Right renal pelvis (tissue), 4 donors: ENCODE measurements around the gene CACNA1B. TPM values are rescaled to one million over a fixed set of nuclear protein-coding genes. Genes with fewer than 3 reads are reported as not detected.

Source experiments
- DNase-seq, 4 donors: peaks; one replicate each; pipeline ENCODE4 v3.0.0-alpha.2; 2013; ENCODE audit warnings: low read depth in 4 of 4, low spot score in 3 of 4, missing footprints in 1 of 4
- polyA plus RNA-seq, 4 donors: library from polyadenylated mRNA; unstranded; fragments of 120-200 nt; gene quantifications; one replicate each; pipeline ENCODE4 v1.2.1, GENCODE V29; 2013; ENCODE audit not compliant: insufficient read length in 4 of 4

Gene CACNA1B
- polyA plus RNA-seq, 4 donors, result 0.12 to 0.39 (median 0.24) TPM

GRCh38 chr9:138049085-138049778 lies 171.7 kb downstream of the CACNA1B start:
- DNase-seq, result no peak

DNA sequence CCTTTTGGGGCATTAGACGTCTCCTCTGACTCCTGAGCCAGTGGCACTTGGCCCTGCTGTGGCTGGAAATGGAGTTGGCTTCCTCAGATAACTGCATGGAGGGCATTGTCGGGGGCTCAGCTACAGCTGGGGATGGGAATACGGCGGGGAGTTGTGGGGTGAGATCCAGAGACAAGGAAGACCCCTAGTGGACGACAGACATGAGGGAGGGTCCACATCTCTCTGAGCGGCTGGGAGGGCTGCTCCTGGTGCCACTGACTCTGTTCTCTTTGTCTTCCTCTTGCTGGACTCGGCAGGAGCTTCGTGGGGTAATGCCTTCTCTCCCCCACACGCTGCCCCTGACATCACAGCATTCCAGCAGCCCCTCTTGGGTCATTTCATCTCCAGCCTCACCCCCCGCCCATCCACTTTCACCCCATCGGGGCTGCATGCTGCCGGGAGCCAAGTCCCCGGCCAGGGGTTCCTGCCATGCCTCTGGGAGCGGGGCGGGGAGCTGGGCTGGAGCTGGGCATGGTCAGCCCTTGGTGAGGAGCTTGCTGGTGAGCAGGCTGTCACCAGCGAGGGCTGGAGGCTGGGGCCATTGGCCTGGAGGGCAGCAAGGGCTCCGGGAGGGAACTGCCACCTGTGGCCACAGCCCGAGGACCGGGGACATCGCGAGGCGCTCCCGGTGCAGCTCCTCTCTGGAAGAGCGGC lies 172.3 kb downstream of the CACNA1B start:
- no peak for DNase-seq

GRCh38 chr9:138050472-138051330 lies 173.1 kb downstream of the CACNA1B start:
- DNase-seq, result no peak

GRCh38 chr9:138051586-138052321 lies 174.2 kb downstream of the CACNA1B start:
- no peak for DNase-seq

GRCh38 chr9:138052322-138052615 lies 174.7 kb downstream of the CACNA1B start:
- no peak for DNase-seq

GRCh38 chr9:138052635-138053320 lies 175.2 kb downstream of the CACNA1B start:
- no peak for DNase-seq

- no peak for DNase-seq
These were observed 175.8 kb downstream of the CACNA1B start for GRCh38 chr9:138053321-138053868.

DNA sequence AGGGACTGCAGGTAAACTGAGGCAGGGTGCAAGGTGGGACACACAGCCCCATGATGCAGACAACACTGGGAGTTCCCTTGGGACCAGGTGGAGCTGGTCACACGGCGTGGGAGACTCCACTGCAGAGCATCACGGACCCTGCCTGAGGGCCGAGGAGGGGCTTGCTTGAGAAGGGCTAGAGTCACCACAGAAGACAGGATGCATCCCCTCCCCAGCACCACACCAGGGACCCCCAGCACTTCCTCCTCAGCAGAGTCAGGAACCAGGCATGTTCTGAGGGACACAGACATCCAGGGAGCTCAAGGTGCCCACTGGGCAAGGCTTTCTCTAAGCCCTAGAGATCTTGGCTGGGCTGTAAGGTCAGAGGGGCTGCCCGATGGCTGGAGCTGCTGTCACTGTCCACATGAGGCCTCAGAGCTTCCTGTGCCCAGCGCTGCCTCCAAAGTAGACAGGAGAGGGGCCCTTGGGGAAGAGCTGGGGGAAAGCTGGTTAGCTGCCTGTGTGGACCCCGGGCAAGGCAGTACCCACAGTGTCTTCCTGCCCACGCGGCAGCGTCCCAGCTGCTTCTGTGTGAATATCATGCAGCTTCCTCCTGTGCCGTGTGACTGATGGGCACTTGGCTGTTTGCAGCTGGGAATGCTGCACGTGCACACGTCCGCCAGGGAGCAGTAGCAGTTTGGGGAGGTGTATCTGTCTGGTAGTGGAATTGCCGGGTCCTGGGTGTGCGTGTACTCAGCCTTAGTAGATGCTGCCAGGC lies 176.6 kb downstream of the CACNA1B start:
- DNase-seq, result no peak

GRCh38 chr9:138057726-138058125 lies 180.1 kb downstream of the CACNA1B start:
- DNase-seq, result no peak

DNA sequence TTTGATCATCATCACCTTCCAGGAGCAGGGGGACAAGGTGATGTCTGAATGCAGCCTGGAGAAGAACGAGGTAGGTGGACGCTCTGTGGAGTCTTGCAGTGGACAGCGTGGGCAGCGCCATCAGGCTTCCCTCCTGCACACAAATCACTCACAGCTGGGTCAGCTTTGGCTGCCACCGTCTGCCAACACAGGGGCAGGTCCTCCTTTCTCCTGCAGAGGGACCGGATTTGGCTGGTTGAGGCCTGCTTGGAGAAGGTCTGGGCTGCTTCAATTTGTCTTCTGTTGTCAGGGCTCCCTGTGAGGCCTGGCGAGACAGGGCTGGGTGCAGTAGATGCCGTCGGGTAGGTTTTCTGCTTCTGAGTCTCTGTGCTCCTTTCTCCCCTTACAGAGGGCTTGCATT lies 180.6 kb downstream of the CACNA1B start:
- no peak for DNase-seq

- DNase-seq, result no peak
These were observed 181.6 kb downstream of the CACNA1B start for GRCh38 chr9:138059196-138059595.

- no peak for DNase-seq
These were observed 182.8 kb downstream of the CACNA1B start for GRCh38 chr9:138060365-138060764.

DNA sequence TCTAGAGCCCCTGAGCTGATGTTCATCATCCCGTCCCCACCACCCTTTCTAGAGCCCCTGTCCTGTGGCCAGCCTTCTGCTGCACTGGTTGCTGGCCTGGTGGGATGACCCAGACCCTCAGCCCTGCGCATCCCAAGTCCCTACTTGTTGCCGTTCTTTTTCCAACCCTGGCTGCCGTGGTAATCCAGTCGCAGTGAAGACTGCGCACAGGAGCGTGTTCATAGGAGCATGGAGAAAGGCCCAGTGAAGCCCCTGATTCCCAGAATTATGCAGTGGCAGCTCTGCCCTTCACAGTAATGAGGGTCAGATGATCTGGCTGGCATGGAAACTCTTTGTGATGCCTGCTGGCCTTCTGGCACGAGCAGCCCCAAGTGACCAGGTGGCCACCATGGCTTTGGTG lies 183.3 kb downstream of the CACNA1B start:
- DNase-seq, result no peak

DNA sequence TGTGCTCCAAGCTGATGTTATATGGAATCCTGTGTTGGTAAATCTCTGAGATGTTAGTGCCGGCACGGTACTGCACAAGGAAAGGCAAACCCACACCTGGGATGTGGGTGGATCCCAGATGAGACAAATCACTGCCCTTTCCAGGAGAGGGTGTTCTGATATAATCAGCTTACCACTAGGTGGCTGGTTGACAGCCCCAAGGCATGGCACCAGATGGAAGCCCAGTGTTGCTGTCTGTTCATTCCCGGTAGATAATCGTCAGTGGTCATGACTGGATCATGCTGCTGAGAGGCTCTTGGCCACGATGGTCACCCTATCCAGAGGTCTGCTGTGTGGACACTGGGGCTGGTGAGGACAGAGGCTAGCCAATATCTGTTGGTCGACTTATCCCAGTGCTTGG lies 184.0 kb downstream of the CACNA1B start:
- DNase-seq, result no peak

GRCh38 chr9:138062196-138062595 lies 184.6 kb downstream of the CACNA1B start:
- DNase-seq, result no peak

DNA sequence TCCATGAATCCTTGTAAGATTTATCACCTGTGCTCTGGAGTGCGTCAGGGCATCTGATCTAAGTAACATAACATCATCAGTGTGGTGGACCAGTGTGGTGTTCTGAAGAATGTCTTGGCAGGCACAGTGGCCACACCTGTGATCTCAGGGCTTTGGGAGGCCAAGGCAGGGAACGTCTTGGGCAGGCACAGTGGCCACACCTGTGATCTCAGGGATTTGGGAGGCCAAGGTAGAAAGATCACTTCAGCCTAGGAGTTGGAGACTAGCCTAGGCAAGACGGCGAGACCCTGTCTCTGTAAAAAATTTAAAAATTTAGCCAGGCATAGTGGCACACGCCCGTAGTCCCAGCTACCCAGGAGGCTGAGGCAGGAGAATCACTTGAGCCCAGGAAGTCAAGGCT lies 185.5 kb downstream of the CACNA1B start:
- no peak for DNase-seq

DNA sequence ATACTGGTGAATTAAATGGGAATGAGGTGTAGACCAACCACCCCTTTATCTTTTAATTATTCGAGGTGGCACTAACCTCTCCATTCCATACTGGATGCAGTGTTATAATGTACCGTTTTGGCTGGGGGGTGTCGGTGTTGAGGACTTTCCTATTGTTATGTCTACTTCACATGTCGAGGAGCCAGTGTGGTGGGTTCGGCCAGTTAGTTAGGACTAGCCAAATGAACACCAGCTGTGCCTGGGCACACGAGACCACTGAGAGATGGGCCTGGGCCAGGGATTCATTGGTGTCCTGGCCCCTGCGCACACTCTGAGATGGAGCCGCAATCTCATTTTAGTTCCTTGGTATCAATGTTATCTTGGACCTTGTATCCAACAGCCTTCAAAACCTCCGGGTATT lies 186.2 kb downstream of the CACNA1B start:
- DNase-seq, result no peak

DNA sequence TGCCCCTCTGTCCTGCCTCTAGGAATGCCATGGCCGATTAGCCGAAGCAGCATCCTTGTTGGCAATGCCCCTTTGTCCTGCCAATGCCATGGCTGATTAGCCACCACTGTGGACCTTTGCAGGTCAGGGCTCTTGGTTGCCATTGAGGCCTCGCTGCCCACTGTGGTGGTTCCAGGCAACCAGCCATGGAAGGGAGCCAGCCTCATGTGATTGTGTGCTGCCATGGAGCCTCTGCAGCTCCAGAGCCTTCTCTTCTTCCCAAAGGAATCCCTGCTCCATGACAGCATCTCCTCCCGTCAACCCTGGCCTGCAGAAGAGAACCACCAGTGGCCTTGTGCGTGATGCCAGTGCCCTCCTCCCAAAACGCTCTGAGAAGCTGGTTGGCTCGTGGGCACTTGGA lies 187.0 kb downstream of the CACNA1B start:
- DNase-seq, result no peak

DNA sequence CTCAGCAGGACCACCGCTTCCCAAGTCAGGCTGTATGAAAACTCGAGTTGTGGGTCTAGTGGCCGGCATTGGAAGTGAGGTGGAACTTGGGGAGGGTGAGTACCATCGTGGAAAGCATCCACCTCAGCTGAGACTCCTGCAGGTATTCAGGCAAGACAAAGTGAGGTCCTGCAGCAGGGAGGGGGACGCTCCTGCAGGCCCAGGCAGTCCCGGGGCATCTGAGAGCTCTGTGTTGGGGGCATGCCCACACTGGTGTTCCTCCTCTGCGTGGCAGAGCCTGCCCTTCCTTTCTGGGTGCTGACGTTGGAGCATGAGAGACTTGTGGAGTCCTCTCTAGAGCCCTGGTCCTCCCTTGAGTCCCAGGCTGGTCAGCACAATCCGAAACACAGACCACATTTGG lies 187.7 kb downstream of the CACNA1B start:
- no peak for DNase-seq
